Panc1 (cell line): ENCODE data around the gene INSYN2B. TPM values are rescaled to one million over a fixed set of nuclear protein-coding genes. Genes with fewer than 3 reads are reported as not detected.

Experiments
- ATAC-seq: fragments of 200-7000 bp; cut with Tn5 transposase; 2 replicates; pipeline ENCODE4 v1.9.1; 2020; ENCODE audit warnings: mild to moderate bottlenecking, moderate library complexity
- BruUV-seq: library from RNA; stranded (reverse); fragments of 400-500 nt; replicated peaks from 2 replicates; lab custom pipeline; 2021; lab: Mats Ljungman, UMichigan
- CTCF ChIA-PET: fragments of 300-600 bp; sonication (Branson Sonifier 250); formaldehyde crosslinking; loops from one replicate; lab custom pipeline; 2022; ENCODE audit warnings: antibody characterized with exemption; lab: Charles Lee
- POLR2A ChIA-PET: fragments of 300-600 bp; sonication (Branson Sonifier 250); formaldehyde crosslinking; loops from one replicate; lab custom pipeline; 2022; ENCODE audit warnings: antibody characterized with exemption; lab: Charles Lee
- DNase-seq: peaks from one replicate; pipeline ENCODE4 v3.0.0-alpha.2; 2010; ENCODE audit warnings: low read depth, low spot score
- H3K27ac ChIP-seq: 2 replicates; pipeline ENCODE4 v1.5.1; 2011; ENCODE audit warnings: mild to moderate bottlenecking, low read length, inconsistent platforms
- H3K27me3 ChIP-seq: fragments of 200-500 bp; sonication (Bioruptor generic); 2 replicates; pipeline ENCODE4 v1.6.0; 2014; ENCODE audit warnings: low read length, inconsistent platforms; ENCODE audit not compliant: control insufficient read depth, insufficient read depth
- H3K36me3 ChIP-seq: fragments of 200-500 bp; sonication (Bioruptor generic); 2 replicates; pipeline ENCODE4 v1.5.1; 2014; ENCODE audit warnings: inconsistent platforms, mild to moderate bottlenecking, low read length, moderate library complexity; ENCODE audit not compliant: control insufficient read depth, insufficient read depth
- H3K4me1 ChIP-seq: 2 replicates; pipeline ENCODE4 v1.5.1; 2011; ENCODE audit warnings: inconsistent platforms, mild to moderate bottlenecking, low read length, moderate library complexity; ENCODE audit not compliant: control insufficient read depth, insufficient read depth
- H3K4me3 ChIP-seq, 2 experiments: 2 replicates each; pipeline ENCODE4 v1.5.1; 2011 to 2012; ENCODE audit warnings: low read depth in 2 of 2, low read length in 2 of 2, mild to moderate bottlenecking in 2 of 2, inconsistent platforms in 1 of 2, moderate library complexity in 1 of 2
- H3K9me3 ChIP-seq: fragments of 200-500 bp; sonication (Bioruptor generic); 2 replicates; pipeline ENCODE4 v1.5.1; 2014; ENCODE audit warnings: low read depth, mild to moderate bottlenecking, inconsistent platforms, low read length, moderate library complexity; ENCODE audit not compliant: control insufficient read depth, insufficient read depth
- CTCF ChIP-seq: fragments of 450-650 bp; IDR thresholded peaks from 2 replicates; pipeline ENCODE4 v1.5.1; 2017; ENCODE audit warnings: mild to moderate bottlenecking
- POLR2AphosphoS5 ChIP-seq: IDR thresholded peaks from 2 replicates; pipeline ENCODE4 v1.6.1; 2012; ENCODE audit warnings: mild to moderate bottlenecking, low read depth, low read length, moderate library complexity
- REST ChIP-seq, 2 experiments: IDR thresholded peaks; 2 replicates each; pipeline ENCODE4 v1.6.1; 2011 to 2012; ENCODE audit warnings: low read depth in 2 of 2, control low read depth in 1 of 2, low read length in 1 of 2, mild to moderate bottlenecking in 1 of 2, moderate library complexity in 1 of 2; ENCODE audit not compliant: insufficient read depth in 1 of 2
- SIN3A ChIP-seq: IDR thresholded peaks from 2 replicates; pipeline ENCODE4 v1.6.1; 2012; ENCODE audit warnings: low read depth, mild to moderate bottlenecking, low read length, moderate library complexity, borderline replicate concordance; ENCODE audit not compliant: insufficient read depth
- TCF7L2 ChIP-seq: IDR thresholded peaks from 2 replicates; pipeline ENCODE4 v1.6.1; 2011; ENCODE audit warnings: mild to moderate bottlenecking, low read depth, low read length, inconsistent platforms
- in situ Hi-C: cut with HindIII; loops from 2 replicates; pipeline ENCODE4 v1.10.0; 2016; ENCODE audit warnings: low sequenced_read_pairs, low pct_unique_long_range_greater_than_20kb
- intact Hi-C: fragments of 100-400 bp; cut with micrococcal nuclease; formaldehyde crosslinking; loops from one replicate; pipeline ENCODE4 v1.10.0; 2022; ENCODE audit not compliant: unreplicated experiment
- total RNA-seq: library from RNA; stranded (reverse); gene quantifications from one replicate; pipeline ENCODE4 v1.2.1, GENCODE V29; 2021; ENCODE audit not compliant: unreplicated experiment

INSYN2B gene
- total RNA-seq, 1 experiment from 2014 or later: 0.28 TPM

GRCh38 chr5:169991115-169991869 lies 11.0 kb upstream of the INSYN2B start:
- ChIA-PET POLR2A (no interaction called here), CTCF (no interaction called here)
- Histone ChIP-seq H3K4me3 (no peak overlapping the region), H3K9me3 (no peaks in the 10 kb centered on the region), H3K36me3 (no peaks in the 10 kb centered on the region), H3K27me3 (no peaks in the 10 kb centered on the region; the same call in 1 of the 2 replicates), H3K4me1 (no peaks in the 10 kb centered on the region), H3K27ac (no peak overlapping the region)
- TF ChIP-seq POLR2AphosphoS5 (no peak), CTCF (no peak), REST (IDR thresholded peaks at IDR 0.05; ENCODE audit: insufficient read depth in 1 of 2, low read depth in 2 of 2, low read length in 1 of 2) (no peak), SIN3A (no peak), TCF7L2 (no peak)
- in situ Hi-C loops (no loop called here), intact Hi-C loops (no loop called here)
- ATAC-seq: no peak
- no TSS peak for BruUV-seq
- DNase-seq: no peak

- H3K9me3 ChIP-seq: no peaks in the 10 kb centered on the region
- POLR2A ChIA-PET: no interaction called here
- CTCF ChIA-PET: no interaction called here
- DNase-seq (no peak), ATAC-seq (no peak)
- H3K27me3 ChIP-seq: no peaks in the 10 kb centered on the region; the same call in 1 of the 2 replicates
- no peak overlapping the region for H3K27ac ChIP-seq
- intact Hi-C loops (no loop called here), in situ Hi-C loops (no loop called here)
- no peaks in the 10 kb centered on the region for H3K4me1 ChIP-seq
- no peak overlapping the region for H3K4me3 ChIP-seq
- H3K36me3 ChIP-seq: no peaks in the 10 kb centered on the region
- no TSS peak for BruUV-seq
- no peak for TF ChIP-seq REST (IDR thresholded peaks at IDR 0.05; ENCODE audit: insufficient read depth in 1 of 2, low read depth in 2 of 2, low read length in 1 of 2)
- no peak for TF ChIP-seq POLR2AphosphoS5
- TF ChIP-seq TCF7L2: no peak
- TF ChIP-seq SIN3A: no peak
- no peak for TF ChIP-seq CTCF
Measured at GRCh38 chr5:169989365-169989764, 9.1 kb upstream of the INSYN2B start.
